GM18909 (cell line): ENCODE data around the gene CXCR1.
"Not testable (repeated sequence)": the region's sequence is repeated elsewhere in the genome, so short reads cannot be mapped to it uniquely, and the experiment has no call there.

Source experiments
- ATAC-seq: cut with Tn5 transposase; IDR thresholded peaks from one replicate; pipeline ENCODE4 v1.9.1; 2021; ENCODE audit warnings: mild to moderate bottlenecking; ENCODE audit not compliant: unreplicated experiment, poor library complexity

The CXCR1 gene

GRCh38 chr2:218121789-218122188 is 45.0 kb downstream of the CXCR1 start:
- not testable (repeated sequence) for ATAC-seq
